HG02938 (cell line): ENCODE data around the gene LECT2.

Experiments used
- ATAC-seq: cut with Tn5 transposase; IDR thresholded peaks from one replicate; pipeline ENCODE4 v1.9.1; 2021; ENCODE audit warnings: mild to moderate bottlenecking, moderate library complexity; ENCODE audit not compliant: unreplicated experiment

The LECT2 gene

GRCh38 chr5:135937245-135937911, 17.4 kb downstream of the LECT2 start:
- ATAC-seq: no peak

GRCh38 chr5:135934939-135935338, 19.8 kb downstream of the LECT2 start:
- ATAC-seq: no peak

GRCh38 chr5:135930949-135931295, 23.9 kb downstream of the LECT2 start:
- ATAC-seq: no peak

- no peak for ATAC-seq
Observed at GRCh38 chr5:135930029-135930948, 24.5 kb downstream of the LECT2 start.

- ATAC-seq: no peak
Observed at GRCh38 chr5:135921388-135921787, 33.4 kb downstream of the LECT2 start.

- no peak for ATAC-seq
Observed at GRCh38 chr5:135920199-135920598, 34.6 kb downstream of the LECT2 start.

GRCh38 chr5:135916638-135917263, 38.0 kb downstream of the LECT2 start:
- no peak for ATAC-seq

GRCh38 chr5:135915466-135916001, 39.2 kb downstream of the LECT2 start:
- ATAC-seq: no peak

- no peak for ATAC-seq
Observed at GRCh38 chr5:135913713-135914626, 40.8 kb downstream of the LECT2 start.

GRCh38 chr5:135905144-135905543, 49.6 kb downstream of the LECT2 start:
- ATAC-seq: no peak

GRCh38 chr5:135901633-135902032, 53.1 kb downstream of the LECT2 start:
- no peak for ATAC-seq

- no peak for ATAC-seq
Observed at GRCh38 chr5:135900276-135900675, 54.5 kb downstream of the LECT2 start.

GRCh38 chr5:135898651-135899050, 56.1 kb downstream of the LECT2 start:
- no peak for ATAC-seq
